ENCODE results near the gene TRPM6.
"Not testable (repeated sequence)": the region's sequence is repeated elsewhere in the genome, so short reads cannot be mapped to it uniquely, and the experiment has no call there.

The TRPM6 gene

DNA sequence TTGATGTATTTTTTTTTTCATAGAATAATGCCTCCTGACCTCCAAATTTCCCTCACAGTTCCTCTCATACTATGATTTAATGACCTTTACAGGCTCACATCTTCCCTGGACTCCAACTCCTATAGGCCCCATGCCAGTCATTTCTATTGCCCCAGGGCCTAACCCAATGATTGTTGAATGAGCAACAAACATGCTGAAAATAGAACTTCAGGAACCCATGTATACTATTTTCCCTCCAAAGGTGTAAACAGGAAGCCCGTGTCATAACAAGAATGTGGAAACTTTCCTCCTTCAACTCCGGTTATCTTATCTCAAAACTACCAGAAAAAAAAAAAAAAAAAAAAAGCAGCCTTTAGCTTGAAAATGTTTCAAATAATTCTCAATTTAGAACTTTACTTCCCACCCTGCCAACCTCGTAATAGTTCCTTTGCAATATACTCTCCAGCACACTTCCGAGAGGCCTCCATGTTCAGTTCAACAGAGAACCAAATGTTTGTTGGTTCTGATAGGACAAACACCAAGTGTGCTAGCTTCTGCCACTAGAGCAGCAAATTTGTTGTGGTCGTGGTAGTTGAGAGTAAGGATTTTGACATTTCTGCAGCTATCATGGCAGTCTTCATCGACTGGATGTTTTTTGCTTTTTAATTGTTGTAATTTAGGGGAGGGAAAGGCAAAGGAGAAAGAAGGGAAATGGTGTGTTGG is 25.8 kb downstream of the TRPM6 start:
- Histone ChIP-seq H4K20me1 (ENCODE audit: control insufficient read depth, insufficient read depth, low read depth, low read length) (no peaks in the 10 kb centered on the region), H3K4me2 (ENCODE audit: low read length) (no peak overlapping the region), H3K4me1 (ENCODE audit: control insufficient read depth, low read length) (peaks cover 17% of the 10 kb centered on the region), H3K27me3 (ENCODE audit: control insufficient read depth, low read length) (peaks cover 10% of the 10 kb centered on the region), H3K36me3 (ENCODE audit: control insufficient read depth, low read length) (no peaks in the 10 kb centered on the region), H3K27ac (ENCODE audit: low read depth, low read length) (no peak overlapping the region), H3F3A (ENCODE audit: control insufficient read depth, insufficient read depth) (no peaks in the 10 kb centered on the region), H3K9me3 (ENCODE audit: control insufficient read depth, insufficient read depth, low read length) (no peaks in the 10 kb centered on the region), H3K4me3 (ENCODE audit: low read length) (no peak overlapping the region), H3K9me2 (replicated peaks; ENCODE audit: control insufficient read depth, low read length) (no peaks in the 10 kb centered on the region), H3K79me2 (ENCODE audit: control insufficient read depth, low read length) (no peaks in the 10 kb centered on the region)
- TF ChIP-seq EZH2phosphoT487 (IDR thresholded peaks at IDR 0.05; ENCODE audit: borderline replicate concordance, low read length): no peak
- TF ChIP-seq, protein P1, sequence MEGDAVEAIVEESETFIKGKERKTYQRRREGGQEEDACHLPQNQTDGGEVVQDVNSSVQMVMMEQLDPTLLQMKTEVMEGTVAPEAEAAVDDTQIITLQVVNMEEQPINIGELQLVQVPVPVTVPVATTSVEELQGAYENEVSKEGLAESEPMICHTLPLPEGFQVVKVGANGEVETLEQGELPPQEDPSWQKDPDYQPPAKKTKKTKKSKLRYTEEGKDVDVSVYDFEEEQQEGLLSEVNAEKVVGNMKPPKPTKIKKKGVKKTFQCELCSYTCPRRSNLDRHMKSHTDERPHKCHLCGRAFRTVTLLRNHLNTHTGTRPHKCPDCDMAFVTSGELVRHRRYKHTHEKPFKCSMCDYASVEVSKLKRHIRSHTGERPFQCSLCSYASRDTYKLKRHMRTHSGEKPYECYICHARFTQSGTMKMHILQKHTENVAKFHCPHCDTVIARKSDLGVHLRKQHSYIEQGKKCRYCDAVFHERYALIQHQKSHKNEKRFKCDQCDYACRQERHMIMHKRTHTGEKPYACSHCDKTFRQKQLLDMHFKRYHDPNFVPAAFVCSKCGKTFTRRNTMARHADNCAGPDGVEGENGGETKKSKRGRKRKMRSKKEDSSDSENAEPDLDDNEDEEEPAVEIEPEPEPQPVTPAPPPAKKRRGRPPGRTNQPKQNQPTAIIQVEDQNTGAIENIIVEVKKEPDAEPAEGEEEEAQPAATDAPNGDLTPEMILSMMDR (IDR thresholded peaks at IDR 0.05; ENCODE audit: low read depth, low read length, poor library complexity, severe bottlenecking): no peak

DNA sequence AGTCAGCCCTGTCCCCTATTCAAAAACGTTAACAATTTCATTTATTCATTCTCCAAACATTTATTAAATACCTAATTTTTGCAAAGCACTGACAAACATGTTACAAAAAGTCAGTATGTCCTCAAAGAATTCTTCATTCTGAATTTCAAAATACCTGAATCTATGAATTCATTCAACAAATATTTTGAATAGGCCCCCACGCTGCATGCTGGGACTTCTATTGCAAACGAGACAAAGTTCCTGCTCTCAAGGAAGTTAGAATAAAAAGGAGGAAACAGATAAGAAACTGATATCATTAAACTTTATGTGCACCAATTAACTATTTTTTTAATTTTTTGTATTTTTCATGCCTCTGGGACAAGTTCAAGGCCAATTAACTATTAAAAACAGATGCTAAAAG is 26.6 kb downstream of the TRPM6 start:
- Histone ChIP-seq H3K4me2 (ENCODE audit: low read length) (no peak overlapping the region), H3F3A (ENCODE audit: control insufficient read depth, insufficient read depth) (no peaks in the 10 kb centered on the region), H3K27ac (ENCODE audit: low read depth, low read length) (no peak overlapping the region), H3K9me3 (ENCODE audit: control insufficient read depth, insufficient read depth, low read length) (no peaks in the 10 kb centered on the region), H3K36me3 (ENCODE audit: control insufficient read depth, low read length) (no peaks in the 10 kb centered on the region), H3K4me3 (ENCODE audit: low read length) (no peak overlapping the region), H3K4me1 (ENCODE audit: control insufficient read depth, low read length) (peaks cover 17% of the 10 kb centered on the region), H3K79me2 (ENCODE audit: control insufficient read depth, low read length) (no peaks in the 10 kb centered on the region), H4K20me1 (ENCODE audit: control insufficient read depth, insufficient read depth, low read depth, low read length) (no peaks in the 10 kb centered on the region), H3K9me2 (replicated peaks; ENCODE audit: control insufficient read depth, low read length) (no peaks in the 10 kb centered on the region), H3K27me3 (ENCODE audit: control insufficient read depth, low read length) (peaks cover 8% of the 10 kb centered on the region)
- TF ChIP-seq, protein P1 (IDR thresholded peaks at IDR 0.05; ENCODE audit: low read depth, low read length, poor library complexity, severe bottlenecking): no peak
- no peak for TF ChIP-seq EZH2phosphoT487 (IDR thresholded peaks at IDR 0.05; ENCODE audit: borderline replicate concordance, low read length)

DNA sequence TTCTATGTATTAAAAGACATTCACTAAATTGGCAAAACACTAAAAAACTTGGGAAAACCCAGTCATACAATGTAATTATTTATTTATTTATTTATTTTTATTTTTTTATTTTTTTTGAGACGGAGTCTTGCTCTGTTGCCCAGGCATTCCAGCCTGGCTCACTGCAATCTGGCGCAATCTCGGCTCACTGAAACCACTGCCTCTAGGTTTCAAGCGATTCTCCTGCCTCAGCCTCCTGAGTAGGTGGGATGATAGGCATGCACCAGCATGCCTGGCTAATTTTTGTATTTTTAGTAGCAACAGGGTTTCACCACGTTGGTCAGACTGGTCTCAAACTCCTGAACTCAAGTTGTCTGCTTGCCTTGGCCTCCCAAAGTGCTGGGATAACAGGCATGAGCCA is 27.5 kb downstream of the TRPM6 start:
- not testable (repeated sequence) for H3K4me2 ChIP-seq (ENCODE audit: low read length); H3K4me3 ChIP-seq (ENCODE audit: low read length); H3K27me3 ChIP-seq (ENCODE audit: control insufficient read depth, low read length); H3K27ac ChIP-seq (ENCODE audit: low read depth, low read length); H4K20me1 ChIP-seq (ENCODE audit: control insufficient read depth, insufficient read depth, low read depth, low read length); H3K36me3 ChIP-seq (ENCODE audit: control insufficient read depth, low read length); H3K9me2 ChIP-seq (replicated peaks; ENCODE audit: control insufficient read depth, low read length); H3K79me2 ChIP-seq (ENCODE audit: control insufficient read depth, low read length); H3K9me3 ChIP-seq (ENCODE audit: control insufficient read depth, insufficient read depth, low read length); H3F3A ChIP-seq (ENCODE audit: control insufficient read depth, insufficient read depth)
- H3K4me1 ChIP-seq (ENCODE audit: control insufficient read depth, low read length): peaks cover 11% of the 10 kb centered on the region

DNA sequence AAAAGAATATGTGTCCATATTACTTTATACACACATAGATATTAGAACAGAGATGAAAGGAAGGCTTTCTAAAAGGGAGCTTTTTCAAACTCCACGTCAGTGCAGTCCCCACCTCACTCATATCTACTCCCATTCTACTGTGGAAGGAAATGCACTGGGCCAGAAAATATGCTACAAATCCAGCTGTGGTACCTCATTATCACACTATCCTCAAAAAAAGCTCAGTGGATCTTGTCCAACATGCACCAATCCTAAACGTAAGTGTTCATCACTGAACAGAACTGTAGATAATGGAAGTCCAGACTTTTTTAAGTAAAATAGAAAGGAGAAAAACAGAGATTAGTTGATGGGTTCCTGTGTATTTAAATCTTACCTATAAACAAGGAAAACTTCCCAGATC is 27.9 kb downstream of the TRPM6 start:
- Histone ChIP-seq H3K9me2 (replicated peaks; ENCODE audit: control insufficient read depth, low read length) (no peaks in the 10 kb centered on the region), H3K27me3 (ENCODE audit: control insufficient read depth, low read length) (peaks cover 11% of the 10 kb centered on the region), H3F3A (ENCODE audit: control insufficient read depth, insufficient read depth) (no peaks in the 10 kb centered on the region), H3K9me3 (ENCODE audit: control insufficient read depth, insufficient read depth, low read length) (no peaks in the 10 kb centered on the region), H3K36me3 (ENCODE audit: control insufficient read depth, low read length) (no peaks in the 10 kb centered on the region), H3K4me3 (ENCODE audit: low read length) (no peak overlapping the region), H3K27ac (ENCODE audit: low read depth, low read length) (no peak overlapping the region), H3K4me1 (ENCODE audit: control insufficient read depth, low read length) (peaks cover 7% of the 10 kb centered on the region), H3K79me2 (ENCODE audit: control insufficient read depth, low read length) (no peaks in the 10 kb centered on the region), H4K20me1 (ENCODE audit: control insufficient read depth, insufficient read depth, low read depth, low read length) (no peaks in the 10 kb centered on the region), H3K4me2 (ENCODE audit: low read length) (no peak overlapping the region)
- TF ChIP-seq, protein P1 (IDR thresholded peaks at IDR 0.05; ENCODE audit: low read depth, low read length, poor library complexity, severe bottlenecking): no peak

All from DOHH2 (cell line).